NOMO-1 treated with dmso at 0.1 percent for 144 hours (cell line): ENCODE results near the gene GAN.
A peak's percentile ranks its signal among the peaks of the same experiment; 100 is the strongest.
"Not testable (repeated sequence)": the region's sequence is repeated elsewhere in the genome, so short reads cannot be mapped to it uniquely, and the experiment has no call there.

ENCODE experiments used
- DNase-seq: peaks from one replicate; lab custom pipeline; 2025; ENCODE audit not compliant: unreplicated experiment; lab: John Stamatoyannopoulos, UW

GAN gene

DNA sequence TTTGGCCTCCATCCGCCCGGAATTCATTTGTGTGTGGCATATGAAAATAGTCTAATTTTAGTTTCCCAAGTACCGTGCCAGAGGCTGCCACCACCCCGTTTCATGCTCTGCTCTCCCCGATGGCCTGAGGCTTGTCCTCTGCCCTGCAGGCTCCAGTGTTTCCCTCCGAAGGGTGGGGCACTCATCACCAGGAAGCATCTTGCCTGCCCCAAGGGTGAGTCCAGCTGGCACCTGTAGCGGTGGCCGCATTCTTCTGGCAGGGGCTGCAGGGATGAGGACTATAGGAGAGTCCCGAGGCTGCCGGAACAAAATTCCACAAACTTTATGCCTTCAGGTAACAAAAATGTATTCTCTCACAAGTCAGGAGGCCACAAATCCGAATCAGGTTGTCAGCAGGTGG, 106.8 kb downstream of the GAN start:
- no peak for DNase-seq

DNA sequence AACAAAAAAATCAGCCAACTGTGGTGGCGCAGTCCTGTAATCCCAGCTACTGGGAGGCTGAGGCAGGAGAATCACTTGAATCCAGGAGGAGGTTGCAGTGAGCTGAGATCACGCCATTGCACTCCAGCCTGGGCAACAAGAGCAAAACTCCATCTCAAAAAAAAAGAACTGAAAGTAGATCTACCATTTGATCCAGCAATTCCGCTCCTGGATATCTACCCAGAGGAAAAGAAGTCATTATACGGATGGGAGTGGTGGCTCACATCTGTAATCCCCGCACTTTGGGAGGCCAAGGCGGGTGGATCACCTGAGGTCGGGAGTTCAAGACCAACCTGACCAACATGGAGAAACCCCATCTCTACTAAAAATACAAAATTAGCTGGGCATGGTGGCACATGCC, 107.4 kb downstream of the GAN start:
- DNase-seq, result not testable (repeated sequence)

- DNase-seq, result no peak
These were observed 110.0 kb downstream of the GAN start for GRCh38 chr16:81424771-81425170.

DNA sequence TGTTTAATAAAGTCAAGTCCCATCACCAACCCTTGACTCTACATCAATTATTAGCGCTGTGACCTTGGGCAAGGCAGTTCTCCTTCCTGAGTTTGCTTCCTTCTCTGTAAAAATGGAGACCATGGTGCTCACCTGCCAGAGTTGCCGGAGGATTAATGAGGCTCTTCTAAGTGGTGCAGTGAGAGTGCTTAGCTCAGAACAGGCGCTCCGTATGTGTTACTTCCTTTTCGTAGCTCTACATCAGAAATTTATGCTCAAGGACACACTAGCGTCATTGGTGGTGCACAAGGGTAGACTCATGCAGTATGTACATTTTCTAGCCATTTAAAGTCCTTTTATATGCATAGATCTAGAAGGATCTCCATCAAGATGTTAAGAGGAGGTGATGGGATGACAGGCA, 112.5 kb downstream of the GAN start:
- no peak for DNase-seq

- peak; percentile 21 for DNase-seq
These were observed 114.3 kb downstream of the GAN start for GRCh38 chr16:81429045-81429521.

DNA sequence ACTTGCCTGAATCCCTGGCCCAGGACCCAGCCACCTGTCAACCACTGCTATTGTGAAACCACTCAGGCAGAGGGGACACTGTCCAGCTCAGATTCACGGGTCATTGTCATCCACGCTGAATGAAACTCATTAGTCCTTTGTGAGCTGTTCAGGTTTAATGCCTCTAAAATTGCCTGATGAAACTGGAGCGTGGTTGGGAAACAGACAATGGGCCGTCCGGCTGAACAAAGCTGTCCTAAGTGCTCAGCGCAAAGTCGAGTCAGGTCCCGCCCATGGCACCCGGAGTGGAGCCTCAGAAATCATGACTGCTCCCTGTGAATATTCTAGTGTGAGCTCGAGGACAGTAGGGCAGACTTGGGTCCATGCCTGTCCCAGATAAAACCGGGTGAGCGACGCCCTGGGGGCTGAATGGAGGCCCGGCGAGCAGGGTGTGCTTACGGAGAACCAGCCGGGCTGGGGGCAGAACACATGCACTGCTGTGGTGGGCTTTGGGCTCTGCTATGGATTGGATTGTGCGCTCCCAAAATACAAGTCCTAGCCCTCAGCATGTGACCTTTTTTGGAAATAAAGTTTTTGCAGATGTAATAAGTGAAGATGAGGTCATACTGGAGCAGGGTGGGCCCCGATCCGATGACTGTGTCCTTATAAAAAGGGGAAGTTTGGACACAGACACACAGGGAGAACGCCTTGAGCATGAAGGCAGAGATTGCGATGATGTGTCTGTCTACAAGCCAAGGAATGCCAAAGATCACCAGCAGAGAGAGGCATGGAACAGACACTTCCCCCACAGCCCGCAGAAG, 117.0 kb downstream of the GAN start:
- peak; percentile 64 for DNase-seq

- DNase-seq, result no peak
These were observed 118.3 kb downstream of the GAN start for GRCh38 chr16:81432937-81433557.

- no peak for DNase-seq
These were observed 120.3 kb downstream of the GAN start for GRCh38 chr16:81435103-81435502.

GRCh38 chr16:81435567-81435966, 120.8 kb downstream of the GAN start:
- DNase-seq, result no peak

GRCh38 chr16:81436386-81436785, 121.6 kb downstream of the GAN start:
- no peak for DNase-seq

DNA sequence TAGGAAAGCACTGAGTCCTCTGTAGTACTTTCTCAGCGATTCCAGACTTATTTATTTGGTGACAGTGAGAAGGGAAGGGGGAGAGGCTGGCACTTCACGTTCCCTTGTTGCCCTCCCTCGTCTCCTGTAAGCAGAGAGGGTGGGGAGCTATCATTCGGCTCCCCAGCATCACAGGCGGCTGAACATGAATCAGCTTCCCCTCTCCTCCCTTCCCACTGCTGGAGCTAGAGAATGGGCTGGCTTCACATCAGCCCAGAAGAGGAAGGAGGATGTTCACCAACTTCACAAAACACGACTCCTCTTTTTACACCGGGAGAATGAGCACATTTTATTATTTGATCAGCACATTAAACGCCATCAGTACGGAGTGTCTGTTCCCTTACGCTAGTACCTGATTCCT, 123.1 kb downstream of the GAN start:
- DNase-seq, result no peak
